ENCODE data around the gene F13B.
"Not testable (repeated sequence)": the region's sequence is repeated elsewhere in the genome, so short reads cannot be mapped to it uniquely, and the experiment has no call there.

F13B gene

GRCh38 chr1:197062692-197063091, 4.4 kb downstream of the F13B start:
- H3K4me3 ChIP-seq (ENCODE audit: low read length) = no peak overlapping the region
- no peak for TF ChIP-seq CTCF (conservative IDR thresholded peaks at IDR 0.05; ENCODE audit: low read length)
- no peak for DNase-seq (ENCODE audit: low read depth)

DNA sequence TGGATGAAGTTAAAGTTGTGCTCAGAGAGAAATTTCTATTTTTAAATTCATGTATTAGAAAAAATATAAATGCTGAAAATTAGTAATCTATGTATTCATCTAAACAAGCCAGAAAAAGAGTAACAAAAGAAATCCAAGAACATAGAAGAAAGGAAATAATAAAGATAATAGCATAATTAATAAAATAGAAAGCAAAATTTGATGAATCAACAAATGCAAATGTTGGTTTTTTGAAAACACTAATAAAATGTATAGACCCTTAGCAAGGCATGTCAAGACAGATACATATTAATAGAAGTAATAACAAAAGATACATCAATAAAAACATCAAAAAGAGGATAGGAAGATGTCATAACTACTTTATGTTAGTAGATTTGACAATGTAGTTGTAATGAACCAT, 18.0 kb downstream of the F13B start:
- TF ChIP-seq CTCF (conservative IDR thresholded peaks at IDR 0.05; ENCODE audit: low read length) = no peak
- H3K4me3 ChIP-seq (ENCODE audit: low read length) = no peak overlapping the region
- DNase-seq (ENCODE audit: low read depth) = no peak

DNA sequence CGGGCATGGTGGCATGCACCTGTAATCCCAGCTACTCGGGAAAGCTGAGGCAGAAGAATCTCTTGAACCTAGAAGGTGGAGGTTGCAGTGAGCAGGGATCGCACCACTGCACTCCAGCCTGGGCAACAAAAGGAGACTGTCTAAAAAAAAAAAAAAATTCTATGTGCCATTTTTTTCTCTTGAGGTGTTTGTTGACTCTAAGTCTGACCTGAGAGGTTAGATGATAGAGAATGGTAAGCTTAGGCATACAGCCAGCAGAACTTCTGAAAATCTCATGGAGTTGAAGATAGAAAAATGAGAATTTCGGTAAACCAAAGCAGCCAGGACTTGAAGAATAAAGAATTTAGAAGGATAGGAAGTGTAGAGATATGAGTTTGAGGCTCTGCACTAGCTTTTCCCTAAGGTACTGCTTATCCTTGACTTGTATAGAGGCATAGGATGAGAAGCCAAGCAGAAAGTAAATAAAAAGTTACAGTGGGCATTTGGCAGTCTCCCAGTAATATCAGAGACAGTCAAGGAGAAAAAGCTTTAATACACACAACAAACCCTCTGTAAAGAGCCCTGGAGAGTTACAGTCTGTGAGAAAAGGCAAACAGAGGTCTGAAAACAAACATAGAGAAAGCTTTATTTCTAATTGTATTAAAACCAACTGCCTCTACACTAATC, 24.3 kb downstream of the F13B start:
- no peak for TF ChIP-seq CTCF (conservative IDR thresholded peaks at IDR 0.05; ENCODE audit: low read length)
- no peak overlapping the region for H3K4me3 ChIP-seq (ENCODE audit: low read length)
- no peak for DNase-seq (ENCODE audit: low read depth)

DNA sequence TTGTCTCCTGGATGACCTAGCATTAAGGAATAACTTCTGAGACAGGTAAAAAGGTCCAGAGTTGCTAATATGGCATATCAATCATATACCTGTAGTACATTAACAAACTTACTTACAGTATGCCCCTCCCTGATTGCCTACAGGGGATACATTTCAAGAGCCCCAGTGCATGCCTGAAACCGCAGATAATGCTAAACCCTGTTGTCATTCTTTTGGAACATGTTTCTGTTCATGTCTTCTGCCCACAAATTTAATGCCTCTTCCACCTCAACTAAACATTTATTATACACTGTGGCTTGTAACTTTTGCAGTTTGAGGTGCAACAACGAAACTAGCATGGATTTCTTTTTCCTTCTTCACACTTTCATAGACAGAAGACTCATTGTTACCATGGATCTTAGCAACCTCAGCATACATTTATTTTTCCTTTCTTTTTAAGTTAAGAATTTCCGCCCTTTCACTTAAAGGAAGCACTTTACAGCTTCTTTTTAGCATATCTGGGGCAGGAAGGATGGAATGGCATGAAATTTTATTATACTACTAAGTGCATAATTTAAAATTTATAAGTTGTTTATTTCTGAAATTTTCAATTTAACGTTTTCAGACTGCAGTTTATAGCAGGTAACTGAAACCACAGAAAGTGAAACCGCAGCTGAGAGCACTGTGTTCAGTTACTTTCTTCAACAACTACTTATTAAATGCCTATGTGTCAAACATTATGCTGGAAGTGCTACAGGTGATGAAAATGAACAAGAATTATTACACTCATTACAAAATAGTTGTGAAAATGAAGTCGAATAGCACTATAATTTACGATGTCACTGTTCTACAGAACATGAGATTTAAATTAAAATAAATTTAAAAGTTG, 25.3 kb downstream of the F13B start:
- no peak for TF ChIP-seq CTCF (conservative IDR thresholded peaks at IDR 0.05; ENCODE audit: low read length)
- DNase-seq (ENCODE audit: low read depth) = no peak
- no peak overlapping the region for H3K4me3 ChIP-seq (ENCODE audit: low read length)

GRCh38 chr1:197036861-197037260, 30.2 kb downstream of the F13B start:
- no peak overlapping the region for H3K4me3 ChIP-seq (ENCODE audit: low read length)
- TF ChIP-seq CTCF (conservative IDR thresholded peaks at IDR 0.05; ENCODE audit: low read length) = no peak

GRCh38 chr1:197034631-197035339, 32.3 kb downstream of the F13B start:
- not testable (repeated sequence) for H3K4me3 ChIP-seq (ENCODE audit: low read length)

More at GRCh38 chr1:197036861-197037260, 30.2 kb downstream of the F13B start:
- no peak for DNase-seq (ENCODE audit: low read depth)

GRCh38 chr1:197029749-197030148, 37.3 kb downstream of the F13B start:
- no peak for TF ChIP-seq CTCF (conservative IDR thresholded peaks at IDR 0.05; ENCODE audit: low read length)
- H3K4me3 ChIP-seq (ENCODE audit: low read length) = no peak overlapping the region
- no peak for DNase-seq (ENCODE audit: low read depth)

More at GRCh38 chr1:197034631-197035339, 32.3 kb downstream of the F13B start:
- DNase-seq (ENCODE audit: low read depth) = peak; percentile 80

All from AG10803 (cell line).